ENCODE results near the gene GPR160. TPM values are rescaled to one million over a fixed set of nuclear protein-coding genes. Genes with fewer than 3 reads are reported as not detected.

GPR160 gene
- total RNA-seq, 1 experiment from 2014 or later = 4.3 TPM

GRCh38 chr3:170052398-170052797 is 14.6 kb downstream of the GPR160 start:
- DNase-seq = no peak
- Histone ChIP-seq H3K27me3 (no peaks in the 10 kb centered on the region), H3K9me3 (no peaks in the 10 kb centered on the region), H3K36me3 (no peaks in the 10 kb centered on the region), H3K4me3 (no peak overlapping the region)

- Histone ChIP-seq H3K27me3 (no peaks in the 10 kb centered on the region), H3K9me3 (no peaks in the 10 kb centered on the region), H3K36me3 (no peaks in the 10 kb centered on the region), H3K4me3 (no peak overlapping the region)
- no peak for DNase-seq
Measured at GRCh38 chr3:170054204-170054603, 16.4 kb downstream of the GPR160 start.

- H3K36me3 ChIP-seq = no peaks in the 10 kb centered on the region
- DNase-seq = no peak
- no peaks in the 10 kb centered on the region for H3K9me3 ChIP-seq
- no peak overlapping the region for H3K4me3 ChIP-seq
- no peaks in the 10 kb centered on the region for H3K27me3 ChIP-seq
Measured at GRCh38 chr3:170055209-170055608, 17.4 kb downstream of the GPR160 start.

GRCh38 chr3:170056710-170057454 is 19.1 kb downstream of the GPR160 start:
- Histone ChIP-seq H3K36me3 (no peaks in the 10 kb centered on the region), H3K4me3 (no peak overlapping the region), H3K27me3 (no peaks in the 10 kb centered on the region), H3K9me3 (no peaks in the 10 kb centered on the region)
- DNase-seq = no peak

DNA sequence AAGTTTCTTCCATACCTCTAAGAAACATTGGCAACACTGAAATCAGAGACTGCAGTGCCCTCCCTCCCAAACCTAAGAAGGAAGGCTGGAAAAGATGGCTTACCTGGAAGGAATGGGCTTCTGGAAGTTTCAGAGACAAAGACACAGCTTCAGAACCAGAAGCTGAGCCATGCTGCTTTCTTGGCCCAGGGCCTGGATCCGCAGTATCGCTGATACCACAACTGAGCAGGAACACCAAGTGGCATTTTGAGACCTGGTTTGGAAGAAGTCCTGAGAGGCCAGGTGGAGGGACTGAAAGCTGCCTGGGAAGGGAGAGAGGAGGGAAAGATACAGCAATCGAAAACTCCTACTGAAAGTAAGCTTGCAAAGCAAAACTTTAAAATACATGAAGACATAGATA is 19.8 kb downstream of the GPR160 start:
- no peaks in the 10 kb centered on the region for H3K27me3 ChIP-seq
- no peaks in the 10 kb centered on the region for H3K36me3 ChIP-seq
- DNase-seq = no peak
- no peaks in the 10 kb centered on the region for H3K9me3 ChIP-seq
- H3K4me3 ChIP-seq = no peak overlapping the region

- H3K36me3 ChIP-seq = no peaks in the 10 kb centered on the region
- no peaks in the 10 kb centered on the region for H3K27me3 ChIP-seq
- no peak overlapping the region for H3K4me3 ChIP-seq
- no peak for DNase-seq
- H3K9me3 ChIP-seq = no peaks in the 10 kb centered on the region
Measured at GRCh38 chr3:170058127-170058526, 20.3 kb downstream of the GPR160 start.

DNA sequence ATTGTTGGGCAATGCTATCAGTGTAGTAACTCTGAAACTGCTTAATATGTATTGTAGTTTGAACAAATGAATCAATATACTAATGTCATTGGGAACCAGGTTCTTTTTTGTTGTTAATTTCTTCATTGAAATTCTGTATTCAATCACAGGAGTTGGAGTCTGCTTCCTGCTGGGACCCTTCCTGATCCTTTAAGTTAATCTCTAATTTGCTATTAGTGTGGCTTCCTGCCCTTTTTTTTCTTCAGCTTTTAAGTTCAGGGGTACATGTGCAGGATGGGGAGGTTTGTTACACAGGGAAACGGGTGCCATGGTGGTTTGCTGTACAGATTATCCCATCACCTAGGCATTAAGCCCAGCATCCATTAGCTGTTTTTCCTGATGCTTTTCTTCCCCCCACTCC is 21.7 kb downstream of the GPR160 start:
- Histone ChIP-seq H3K27me3 (no peaks in the 10 kb centered on the region), H3K36me3 (no peaks in the 10 kb centered on the region), H3K9me3 (no peaks in the 10 kb centered on the region), H3K4me3 (no peak overlapping the region)
- no peak for DNase-seq

GRCh38 chr3:170062068-170062467 is 24.3 kb downstream of the GPR160 start:
- no peak for DNase-seq
- no peaks in the 10 kb centered on the region for H3K36me3 ChIP-seq

DNA sequence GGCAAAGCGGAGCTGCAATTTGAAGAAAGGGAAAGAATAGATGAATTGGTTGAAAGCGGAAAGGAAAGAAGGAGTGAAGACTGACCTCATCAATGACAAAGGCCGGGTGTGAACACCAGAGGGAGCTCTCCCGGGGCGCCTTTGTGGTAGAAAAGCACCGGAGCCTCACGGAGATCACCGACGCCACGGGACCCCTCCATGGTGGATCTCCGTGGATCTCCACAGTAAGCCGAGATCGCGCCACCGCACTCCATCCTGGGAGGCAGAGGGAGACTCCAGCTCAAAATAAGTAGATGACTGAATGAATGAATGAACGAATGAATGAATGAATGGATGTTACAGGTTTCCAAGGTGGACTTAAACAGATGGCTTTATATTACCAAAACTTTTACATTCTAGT is 25.0 kb downstream of the GPR160 start:
- no peak for DNase-seq
- H3K36me3 ChIP-seq = no peaks in the 10 kb centered on the region
- H3K4me3 ChIP-seq = no peak overlapping the region
- no peaks in the 10 kb centered on the region for H3K9me3 ChIP-seq
- no peaks in the 10 kb centered on the region for H3K27me3 ChIP-seq

More at GRCh38 chr3:170062068-170062467, 24.3 kb downstream of the GPR160 start:
- Histone ChIP-seq H3K9me3 (no peaks in the 10 kb centered on the region), H3K27me3 (no peaks in the 10 kb centered on the region), H3K4me3 (no peak overlapping the region)

DNA sequence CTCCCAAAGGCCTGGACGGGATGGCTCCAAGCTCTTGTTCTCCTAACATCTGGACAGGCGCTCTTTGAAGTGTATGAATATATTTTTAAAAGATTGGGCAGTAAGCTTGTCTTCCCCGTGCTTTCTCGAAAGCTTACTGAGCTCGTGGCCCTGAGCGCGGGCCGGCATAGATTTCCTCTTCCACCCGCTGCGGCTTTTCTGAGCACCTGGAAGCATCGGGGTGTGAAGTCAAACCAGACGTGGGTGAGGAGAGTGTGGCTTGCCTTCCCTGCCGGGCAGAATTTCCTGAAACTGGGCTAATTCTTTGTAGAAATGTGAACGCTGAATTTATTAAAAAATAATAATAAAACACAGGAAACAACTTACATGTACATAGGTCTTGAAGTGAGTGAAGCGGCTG is 25.9 kb downstream of the GPR160 start:
- Histone ChIP-seq H3K9me3 (no peaks in the 10 kb centered on the region), H3K36me3 (no peaks in the 10 kb centered on the region), H3K27me3 (no peaks in the 10 kb centered on the region), H3K4me3 (no peak overlapping the region)
- DNase-seq = no peak

- Histone ChIP-seq H3K27me3 (no peaks in the 10 kb centered on the region), H3K9me3 (no peaks in the 10 kb centered on the region), H3K4me3 (no peak overlapping the region), H3K36me3 (no peaks in the 10 kb centered on the region)
- no peak for DNase-seq
Measured at GRCh38 chr3:170064108-170064507, 26.3 kb downstream of the GPR160 start.

DNA sequence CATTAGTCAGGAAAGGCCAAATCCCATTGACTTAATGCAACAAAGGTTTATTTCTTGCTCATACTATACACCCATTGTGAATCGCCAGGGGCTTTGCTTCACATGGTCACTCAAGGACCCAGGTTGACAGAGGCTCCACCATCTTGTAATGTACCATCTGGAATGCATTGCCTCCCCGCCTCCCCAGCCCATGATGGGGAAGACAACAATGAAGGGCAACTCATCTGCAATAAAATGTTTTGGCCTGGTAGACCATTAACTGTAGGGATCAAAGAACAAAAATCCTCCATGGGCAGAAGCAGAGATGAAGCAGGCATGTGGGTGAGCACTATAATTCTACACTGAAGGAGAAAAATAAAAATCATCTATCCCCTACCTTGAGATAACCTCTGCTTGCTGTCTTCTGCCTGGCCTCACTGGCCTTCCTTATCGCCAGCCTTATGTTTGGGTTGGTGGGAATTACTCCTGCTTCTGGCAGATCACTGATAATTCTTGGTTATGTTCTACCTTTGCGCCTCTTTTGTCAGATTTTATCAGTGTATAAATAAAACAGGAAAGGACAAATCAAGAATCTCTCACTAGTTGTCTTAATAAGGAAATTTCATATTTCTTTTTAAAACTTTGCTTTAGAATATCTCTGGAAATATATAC is 37.8 kb downstream of the GPR160 start:
- no peaks in the 10 kb centered on the region for H3K27me3 ChIP-seq
- H3K36me3 ChIP-seq = no peaks in the 10 kb centered on the region; the same call in 1 of the 2 replicates
- H3K9me3 ChIP-seq = no peaks in the 10 kb centered on the region
- DNase-seq = no peak
- H3K4me3 ChIP-seq = no peak overlapping the region

- no peak overlapping the region for H3K4me3 ChIP-seq
- no peaks in the 10 kb centered on the region; the same call in 1 of the 2 replicates for H3K36me3 ChIP-seq
- no peaks in the 10 kb centered on the region for H3K27me3 ChIP-seq
- H3K9me3 ChIP-seq = no peaks in the 10 kb centered on the region
- no peak for DNase-seq
Measured at GRCh38 chr3:170076715-170077238, 39.0 kb downstream of the GPR160 start.

DNA sequence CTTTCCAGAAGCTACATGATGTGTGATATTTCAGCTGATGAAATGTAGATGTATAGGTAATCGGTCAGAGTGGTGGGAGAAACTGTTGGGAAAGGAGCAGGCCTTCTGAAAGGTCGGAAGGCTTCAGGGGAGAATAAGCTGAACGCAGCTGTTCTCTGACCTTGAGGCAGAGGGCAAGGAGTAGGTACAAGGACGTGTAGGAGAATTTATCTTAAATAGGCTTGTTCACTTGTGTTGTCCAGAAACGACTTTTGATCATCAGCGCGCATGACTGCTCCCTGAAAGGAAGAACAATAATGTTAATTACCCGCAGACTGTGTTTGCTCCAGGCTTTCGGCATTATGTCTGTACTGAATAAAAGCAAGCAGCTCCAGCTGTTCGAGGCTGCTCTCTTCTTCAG is 39.6 kb downstream of the GPR160 start:
- Histone ChIP-seq H3K4me3 (no peak overlapping the region), H3K36me3 (peaks cover 6% of the 10 kb centered on the region), H3K9me3 (no peaks in the 10 kb centered on the region), H3K27me3 (no peaks in the 10 kb centered on the region)
- DNase-seq = no peak

DNA sequence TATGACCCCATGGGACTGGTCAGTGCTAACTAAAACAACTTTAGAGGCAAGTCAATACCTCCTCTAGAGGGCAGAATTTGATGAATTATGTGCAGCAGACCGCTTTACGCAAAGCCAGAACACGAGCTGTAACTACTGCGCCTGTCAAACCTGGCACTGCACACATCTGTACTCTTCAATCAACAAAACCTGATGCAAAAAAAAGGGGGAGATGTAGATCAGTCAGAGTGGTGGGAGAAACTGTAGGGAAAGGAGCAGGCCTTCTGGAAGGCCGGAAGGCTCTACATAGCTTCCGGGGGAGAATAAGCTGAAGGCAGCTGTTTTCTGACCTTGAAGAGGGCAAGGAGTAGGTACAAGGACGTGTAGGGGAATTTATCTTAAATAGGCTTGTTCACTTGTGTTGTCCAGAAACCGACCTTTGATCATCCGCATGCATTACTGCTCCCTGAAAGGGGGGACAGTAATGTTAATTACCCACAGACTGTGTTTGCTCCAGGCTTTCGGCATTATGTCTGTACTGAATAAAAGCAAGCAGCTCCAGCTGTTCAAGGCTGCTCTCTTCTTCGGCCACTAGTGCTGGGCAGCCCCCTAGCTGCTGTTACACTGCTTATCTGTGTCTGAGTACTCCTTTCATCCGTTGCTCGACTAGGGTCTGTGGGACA is 41.0 kb downstream of the GPR160 start:
- Histone ChIP-seq H3K36me3 (peaks cover 6% of the 10 kb centered on the region), H3K27me3 (no peaks in the 10 kb centered on the region), H3K9me3 (no peaks in the 10 kb centered on the region), H3K4me3 (no peak overlapping the region)
- DNase-seq = no peak

DNA sequence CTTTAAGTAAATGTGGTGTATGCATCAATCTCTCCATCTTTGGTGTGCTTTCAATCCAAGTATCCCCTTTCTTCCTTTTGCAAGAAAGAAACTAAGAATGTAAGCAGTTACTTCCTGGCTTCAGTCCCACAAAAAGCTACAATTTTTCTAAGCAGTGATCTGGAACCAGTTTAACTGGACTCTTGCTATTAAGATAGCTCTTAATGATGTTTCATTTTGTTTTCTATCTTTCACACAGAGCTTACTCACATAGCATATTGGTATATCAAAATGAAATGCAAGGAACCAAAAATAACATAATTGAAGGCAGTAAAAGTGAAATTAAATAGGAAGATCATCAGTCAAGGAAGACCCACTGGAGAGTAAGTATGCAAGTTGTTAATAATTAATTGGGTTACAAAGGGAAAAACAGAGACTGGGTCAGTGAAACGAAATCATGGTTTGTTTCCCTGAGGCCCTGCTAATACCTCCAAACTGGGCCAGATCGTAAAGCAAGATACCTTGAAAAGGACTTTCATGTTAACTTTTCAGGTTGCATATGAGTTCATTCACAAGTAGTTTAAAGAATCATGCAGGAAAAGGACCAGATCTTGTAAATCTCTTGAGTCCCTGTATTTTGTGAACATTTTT is 41.9 kb downstream of the GPR160 start:
- peaks cover 10% of the 10 kb centered on the region for H3K36me3 ChIP-seq
- no peaks in the 10 kb centered on the region for H3K9me3 ChIP-seq
- H3K4me3 ChIP-seq = no peak overlapping the region
- DNase-seq = no peak
- H3K27me3 ChIP-seq = no peaks in the 10 kb centered on the region

GRCh38 chr3:170080605-170081004 is 42.8 kb downstream of the GPR160 start:
- Histone ChIP-seq H3K36me3 (peaks cover 18% of the 10 kb centered on the region), H3K9me3 (no peaks in the 10 kb centered on the region)
- no peak for DNase-seq

More at GRCh38 chr3:170080605-170081004, 42.8 kb downstream of the GPR160 start:
- no peak overlapping the region for H3K4me3 ChIP-seq
- H3K27me3 ChIP-seq = no peaks in the 10 kb centered on the region

Measured in MG63 (cell line).